A673 (cell line): Measurements from ENCODE around the gene TRPT1.

Experiments
- CTCF ChIP-seq: fragments of 300-800, 200-600 bp; sonication (generic); conservative IDR thresholded peaks from 2 replicates; pipeline ENCODE4 v1.5.1; 2017; ENCODE audit warnings: low read depth, mild to moderate bottlenecking, antibody characterized with exemption, low read length, moderate library complexity, mixed read lengths
- EZH2 ChIP-seq: fragments of 200-600 bp; sonication (generic); IDR thresholded peaks from 2 replicates; pipeline ENCODE4 v1.6.1; 2017; ENCODE audit warnings: borderline replicate concordance, low read depth, mild to moderate bottlenecking, mixed read lengths, antibody characterized with exemption, low read length; ENCODE audit not compliant: poor library complexity, severe bottlenecking

DNA sequence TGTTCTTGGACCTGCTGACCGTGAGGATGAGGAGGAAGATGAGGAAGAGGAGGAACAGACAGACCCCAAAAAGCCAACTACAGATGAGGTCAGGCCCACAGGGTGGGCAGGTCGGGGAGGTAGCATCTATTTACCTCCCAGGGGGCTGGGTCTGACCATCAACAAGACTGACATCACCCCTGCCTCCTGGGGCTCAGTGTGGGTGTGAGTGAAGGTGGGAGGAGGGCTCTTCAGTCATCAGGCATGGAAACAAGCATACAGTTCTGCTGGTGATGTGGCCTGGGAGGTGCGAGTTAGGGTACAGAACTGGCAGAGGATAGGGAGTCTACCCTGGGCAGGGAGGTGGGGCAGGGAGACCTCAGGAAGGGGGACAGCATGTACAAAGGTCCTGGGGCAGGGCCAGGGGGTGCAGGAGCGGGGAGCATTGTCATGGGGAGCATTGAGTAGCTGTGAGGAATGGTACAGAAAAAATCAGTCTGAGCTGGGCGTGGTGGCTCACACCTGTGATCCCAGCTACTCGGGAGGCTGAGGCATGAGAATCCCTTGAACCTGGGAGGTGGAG, 34.2 kb upstream of the TRPT1 start:
- TF ChIP-seq CTCF (no peak), EZH2 (no peak)
